Lung (tissue), 12 donors: ENCODE results near the gene USF2. TPM values are rescaled to one million over a fixed set of nuclear protein-coding genes. Genes with fewer than 3 reads are reported as not detected.

Experiments used
- ATAC-seq: fragments of 200-7000 bp; cut with Tn5 transposase; one replicate; pipeline ENCODE4 v1.9.1; 2020; ENCODE audit warnings: moderate number of reproducible peaks; ENCODE audit not compliant: insufficient read depth, low FRiP score
- DNase-seq, 3 donors: peaks; one replicate each; pipeline ENCODE4 v3.0.0-alpha.2; 2013 to 2017
- H3K27ac ChIP-seq, 2 donors: one replicate each; pipeline ENCODE4 v1.5.1; 2013; ENCODE audit warnings: mild to moderate bottlenecking in 2 of 2, moderate library complexity in 2 of 2, control low read depth in 1 of 2, inconsistent platforms in 1 of 2, low read depth in 1 of 2, low read length in 1 of 2
- H3K27me3 ChIP-seq, 3 donors: one replicate each; pipeline ENCODE4 v1.5.1; 2013; ENCODE audit warnings: low read length in 2 of 3; ENCODE audit not compliant: control insufficient read depth in 3 of 3, insufficient read depth in 3 of 3
- H3K36me3 ChIP-seq, 4 donors: one replicate each; pipeline ENCODE4 v1.5.1; 2013; ENCODE audit warnings: low read length in 4 of 4, mild to moderate bottlenecking in 1 of 4, moderate library complexity in 1 of 4; ENCODE audit not compliant: control insufficient read depth in 4 of 4, insufficient read depth in 4 of 4
- H3K4me1 ChIP-seq, 5 donors: one replicate each; pipeline ENCODE4 v1.5.1; 2013; ENCODE audit warnings: low read length in 5 of 5, mild to moderate bottlenecking in 2 of 5, moderate library complexity in 1 of 5; ENCODE audit not compliant: control insufficient read depth in 5 of 5, insufficient read depth in 5 of 5
- H3K4me3 ChIP-seq: one replicate; pipeline ENCODE4 v1.5.1; 2013; ENCODE audit warnings: mild to moderate bottlenecking, control low read depth, moderate library complexity
- H3K9ac ChIP-seq, 2 donors: one replicate each; pipeline ENCODE4 v1.5.1; 2013; ENCODE audit warnings: low read length in 2 of 2, control low read depth in 1 of 2; ENCODE audit not compliant: insufficient read depth in 1 of 2
- H3K9me3 ChIP-seq, 4 donors: one replicate each; pipeline ENCODE4 v1.5.1; 2013; ENCODE audit warnings: low read length in 3 of 4, mild to moderate bottlenecking in 1 of 4, moderate library complexity in 1 of 4; ENCODE audit not compliant: control insufficient read depth in 4 of 4, insufficient read depth in 3 of 4
- CTCF ChIP-seq: IDR thresholded peaks from 2 replicates; pipeline ENCODE4 v1.5.1; 2012; ENCODE audit warnings: mild to moderate bottlenecking; ENCODE audit errors: control extremely low read depth, extremely low read depth
- WGBS, 2 donors: extraction: QIAGEN DNeasy Blood & Tissue Kit; methylation state at CpG; one replicate each; pipeline ENCODE4 v1.1.7; 2013; 5-methylcytosine and 5-hydroxymethylcytosine counted together
- polyA plus RNA-seq, 2 donors: library from polyadenylated mRNA; stranded (reverse); fragments of 200-250 nt; gene quantifications; one replicate each; pipeline ENCODE4 v1.2.1, GENCODE V29; 2013
- total RNA-seq, 2 donors: library from RNA; depleted of rRNA in 1 of 2; stranded (reverse); fragments of >200 nt in 1 of 2; gene quantifications; one replicate each; pipeline ENCODE4 v1.2.1, GENCODE V29; 2014 to 2021
- donor health status: control.
- donor health status: control.
- donor health status: Bipolar disorder and iron deficiency.
- donor health status: healthy.
- donor health status: DM: yes; HTN: yes; CAD: no.

The USF2 gene
- total and polyA plus RNA-seq, 4 donors: 74.9 to 163 (median 133) TPM

GRCh38 chr19:35270381-35270811, 1.6 kb downstream of the USF2 start:
- Histone ChIP-seq H3K4me1 (peaks cover 0 to 18% (median 7%) of the 10 kb centered on the region in 5 donors), H3K36me3 (peaks cover 2 to 39% (median 23%) of the 10 kb centered on the region in 4 donors), H3K9me3 (no peaks in the 10 kb centered on the region), H3K9ac (no peak overlapping the region), H3K27me3 (no peaks in the 10 kb centered on the region), H3K27ac (no peak overlapping the region), H3K4me3 (no peak overlapping the region)
- DNase-seq (no peak), ATAC-seq (no peak)
- 90 to 92% methylated on average over 16 of the region's 16 CpGs for WGBS, 2 donors
- no peak for TF ChIP-seq CTCF

DNA sequence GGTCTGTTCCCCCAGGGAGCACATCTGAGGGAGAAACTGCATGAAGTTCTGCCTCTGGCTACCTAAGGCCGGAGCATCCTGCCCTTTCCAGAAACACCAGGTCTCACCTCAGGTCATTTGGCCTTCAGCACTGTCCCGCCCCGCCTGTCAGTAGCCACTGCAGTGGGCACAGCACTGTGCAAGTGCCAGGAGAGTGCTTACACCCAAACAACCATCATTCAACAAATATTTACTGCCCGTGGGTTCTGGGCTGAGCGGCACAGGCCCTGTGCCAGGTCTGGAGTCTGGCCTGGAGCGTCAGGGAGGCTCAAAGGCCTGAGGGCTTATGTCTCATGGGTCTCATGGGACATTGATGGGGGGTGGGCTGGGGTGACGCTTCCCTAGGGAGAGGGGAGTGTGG, 2.8 kb downstream of the USF2 start:
- TF ChIP-seq CTCF: no peak
- H3K9ac ChIP-seq: peak overlapping the region in 1 of 2 donors; percentile 13
- H3K27ac ChIP-seq: no peak overlapping the region
- no peak overlapping the region for H3K4me3 ChIP-seq
- H3K36me3 ChIP-seq: peaks cover 3 to 40% (median 30%) of the 10 kb centered on the region in 4 donors
- no peaks in the 10 kb centered on the region for H3K27me3 ChIP-seq
- ATAC-seq (no peak), DNase-seq (no peak)
- peaks cover 0 to 13% (median 2%) of the 10 kb centered on the region in 5 donors for H3K4me1 ChIP-seq
- H3K9me3 ChIP-seq: no peaks in the 10 kb centered on the region
- 90 to 96% methylated on average over 7 of the region's 7 CpGs for WGBS, 2 donors

DNA sequence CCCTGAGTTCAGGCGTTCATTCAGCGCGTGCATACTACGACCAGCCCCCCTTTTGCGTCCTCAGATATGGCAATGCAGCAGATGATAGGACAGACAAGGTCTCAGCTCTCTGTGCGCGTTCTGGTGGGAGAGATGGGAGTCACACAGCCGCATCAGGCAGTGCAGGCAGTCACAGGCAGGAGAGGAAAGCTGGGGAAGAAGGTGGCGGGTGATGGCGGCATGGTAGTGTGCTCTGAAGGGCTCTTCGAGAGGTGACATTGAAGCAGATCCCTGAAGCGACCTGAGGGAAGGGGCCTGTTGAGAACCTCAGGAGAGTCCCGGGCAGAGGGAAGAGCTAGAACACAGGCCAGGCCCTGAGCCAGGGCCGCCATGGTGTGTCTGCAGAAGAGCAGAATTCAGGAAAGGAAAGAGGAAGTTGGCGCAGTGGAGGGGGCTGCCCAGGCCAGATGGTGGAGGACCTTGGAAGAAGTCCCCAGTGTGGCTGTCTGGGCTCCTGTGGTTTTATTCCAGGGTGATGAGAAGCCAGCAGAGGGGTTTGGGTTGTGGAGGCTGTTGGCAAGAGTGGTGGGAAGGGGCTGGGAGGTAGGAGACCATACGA, 3.5 kb downstream of the USF2 start:
- H3K9ac ChIP-seq: no peak overlapping the region
- H3K9me3 ChIP-seq: no peaks in the 10 kb centered on the region
- H3K4me1 ChIP-seq: peaks cover 0 to 6% (median 2%) of the 10 kb centered on the region in 5 donors
- ATAC-seq: no peak
- no peaks in the 10 kb centered on the region for H3K27me3 ChIP-seq
- no peak for TF ChIP-seq CTCF
- no peak overlapping the region for H3K4me3 ChIP-seq
- no peak overlapping the region for H3K27ac ChIP-seq
- no peak for DNase-seq
- peaks cover 5 to 47% (median 34%) of the 10 kb centered on the region in 4 donors for H3K36me3 ChIP-seq
- 54 to 82% methylated on average over 16 of the region's 16 CpGs for WGBS, 2 donors
